ENCODE measurements around the gene MYCN.

- no peak for TF ChIP-seq CTCF (CRISPR knock-in tag; IDR thresholded peaks at IDR 0.05)
- TF ChIP-seq YEATS4 (CRISPR knock-in tag; IDR thresholded peaks at IDR 0.05; ENCODE audit: borderline replicate concordance) = no peak
- TF ChIP-seq ZBTB46 (CRISPR knock-in tag; IDR thresholded peaks at IDR 0.05; ENCODE audit: borderline replicate concordance) = no peak
- TF ChIP-seq SIN3B (IDR thresholded peaks at IDR 0.05; ENCODE audit: low read length) = no peak
Measured at GRCh38 chr2:15953147-15953630, 12.8 kb downstream of the MYCN start.

Measured in HepG2 (cell line).